HEK293 (cell line): Measurements from ENCODE around the gene SMOC1.

ENCODE experiments used
- CTCF ChIA-PET: fragments of 350-600 bp; formaldehyde crosslinking; extraction: SDS; loops from one replicate; lab custom pipeline; 2021; ENCODE audit warnings: antibody characterized with exemption; lab: Yijun Ruan, JAX
- POLR2A ChIA-PET: fragments of 300-600 bp; formaldehyde crosslinking; extraction: SDS; loops from one replicate; lab custom pipeline; 2020; ENCODE audit warnings: antibody characterized with exemption, inconsistent platforms; lab: Yijun Ruan, JAX
- H3K27ac ChIP-seq: fragments of 200-500 bp; sonication (Bioruptor generic); 2 replicates; pipeline ENCODE4 v1.5.1; 2014; ENCODE audit warnings: low read depth, low read length, control low read depth, inconsistent platforms; ENCODE audit errors: extremely low read depth
- H3K36me3 ChIP-seq, 2 experiments: fragments of 200-500 bp in 1 of 2; sonication (Bioruptor generic) in 1 of 2; 1 replicate in 1 of 2; 2 replicates in 1 of 2; pipeline ENCODE4 v1.5.1; 2014 to 2017; ENCODE audit warnings: inconsistent platforms in 2 of 2, low read length in 2 of 2; ENCODE audit not compliant: control insufficient read depth in 2 of 2, insufficient read depth in 1 of 2
- H3K4me1 ChIP-seq: fragments of 200-500 bp; sonication (Bioruptor generic); 2 replicates; pipeline ENCODE4 v1.5.1; 2014; ENCODE audit warnings: mild to moderate bottlenecking, low read length, inconsistent platforms; ENCODE audit not compliant: control insufficient read depth, insufficient read depth
- H3K4me3 ChIP-seq: 2 replicates; pipeline ENCODE4 v1.5.1; 2011; ENCODE audit warnings: low read depth, mild to moderate bottlenecking, control low read depth, low read length, moderate library complexity
- H3K9me3 ChIP-seq: fragments of 200-500 bp; sonication (Bioruptor generic); 2 replicates; pipeline ENCODE4 v1.5.1; 2014; ENCODE audit warnings: low read depth, low read length, inconsistent platforms; ENCODE audit not compliant: control insufficient read depth, insufficient read depth
- AEBP2 ChIP-seq: fragments of 450-650 bp; formaldehyde crosslinking; IDR thresholded peaks from 2 replicates; pipeline ENCODE4 v1.5.1; 2016; ENCODE audit warnings: missing biosample characterization, missing genetic modification characterization, borderline replicate concordance
- REST ChIP-seq: fragments of 450-650 bp; formaldehyde crosslinking; IDR thresholded peaks from 2 replicates; pipeline ENCODE4 v1.5.1; 2016; ENCODE audit warnings: missing biosample characterization, missing genetic modification characterization
- SP2 ChIP-seq: fragments of 450-650 bp; formaldehyde crosslinking; IDR thresholded peaks from 2 replicates; pipeline ENCODE4 v1.5.1; 2016; ENCODE audit warnings: missing biosample characterization, missing genetic modification characterization
- ZNF121 ChIP-seq: fragments of 450-650 bp; formaldehyde crosslinking; IDR thresholded peaks from 2 replicates; pipeline ENCODE4 v1.5.1; 2016; ENCODE audit warnings: missing biosample characterization, missing genetic modification characterization
- ZNF146 ChIP-seq: fragments of 450-650 bp; formaldehyde crosslinking; IDR thresholded peaks from 2 replicates; pipeline ENCODE4 v1.5.1; 2016; ENCODE audit warnings: missing biosample characterization, missing genetic modification characterization
- ZNF157 ChIP-seq: fragments of 450-650 bp; formaldehyde crosslinking; IDR thresholded peaks from 2 replicates; pipeline ENCODE4 v1.5.1; 2016; ENCODE audit warnings: missing biosample characterization, missing genetic modification characterization
- ZNF18 ChIP-seq: fragments of 450-650 bp; formaldehyde crosslinking; IDR thresholded peaks from 2 replicates; pipeline ENCODE4 v1.5.1; 2016; ENCODE audit warnings: missing biosample characterization, missing genetic modification characterization
- ZNF202 ChIP-seq: fragments of 450-650 bp; formaldehyde crosslinking; IDR thresholded peaks from 2 replicates; pipeline ENCODE4 v1.5.1; 2016; ENCODE audit warnings: missing biosample characterization, missing genetic modification characterization, borderline replicate concordance
- ZNF530 ChIP-seq: fragments of 450-650 bp; formaldehyde crosslinking; IDR thresholded peaks from 2 replicates; pipeline ENCODE4 v1.5.1; 2016; ENCODE audit warnings: low read depth, missing biosample characterization, missing genetic modification characterization
- ZNF560 ChIP-seq: fragments of 450-650 bp; formaldehyde crosslinking; IDR thresholded peaks from 2 replicates; pipeline ENCODE4 v1.5.1; 2017; ENCODE audit warnings: missing biosample characterization, missing genetic modification characterization, borderline replicate concordance
- ZNF660 ChIP-seq: fragments of 450-650 bp; IDR thresholded peaks from 2 replicates; pipeline ENCODE4 v1.5.1; 2018; ENCODE audit warnings: missing biosample characterization, mild to moderate bottlenecking, missing genetic modification characterization
- ZNF677 ChIP-seq: fragments of 450-650 bp; IDR thresholded peaks from 2 replicates; pipeline ENCODE4 v1.5.0; 2018; ENCODE audit warnings: missing biosample characterization, mild to moderate bottlenecking, missing genetic modification characterization, moderate library complexity
- ZSCAN30 ChIP-seq: fragments of 450-650 bp; IDR thresholded peaks from 2 replicates; pipeline ENCODE4 v1.5.1; 2018; ENCODE audit warnings: missing biosample characterization, mild to moderate bottlenecking, missing genetic modification characterization, moderate library complexity
- ZXDB ChIP-seq: fragments of 450-650 bp; formaldehyde crosslinking; IDR thresholded peaks from 2 replicates; pipeline ENCODE4 v1.5.1; 2016; ENCODE audit warnings: missing biosample characterization, missing genetic modification characterization
- TF ChIP-seq, protein P1 (sequence below): fragments of 450-650 bp; formaldehyde crosslinking; IDR thresholded peaks from 2 replicates; pipeline ENCODE4 v1.5.1; 2017; ENCODE audit warnings: missing biosample characterization, missing genetic modification characterization
- TF ChIP-seq, protein P2 (sequence below): fragments of 450-650 bp; formaldehyde crosslinking; IDR thresholded peaks from 2 replicates; pipeline ENCODE4 v1.5.1; 2017; ENCODE audit warnings: missing biosample characterization, missing genetic modification characterization

Gene SMOC1

GRCh38 chr14:70049605-70050004, 170.4 kb downstream of the SMOC1 start (continued):
- no peak for TF ChIP-seq REST (tag by site-specific recombination)
- TF ChIP-seq, protein P1, sequence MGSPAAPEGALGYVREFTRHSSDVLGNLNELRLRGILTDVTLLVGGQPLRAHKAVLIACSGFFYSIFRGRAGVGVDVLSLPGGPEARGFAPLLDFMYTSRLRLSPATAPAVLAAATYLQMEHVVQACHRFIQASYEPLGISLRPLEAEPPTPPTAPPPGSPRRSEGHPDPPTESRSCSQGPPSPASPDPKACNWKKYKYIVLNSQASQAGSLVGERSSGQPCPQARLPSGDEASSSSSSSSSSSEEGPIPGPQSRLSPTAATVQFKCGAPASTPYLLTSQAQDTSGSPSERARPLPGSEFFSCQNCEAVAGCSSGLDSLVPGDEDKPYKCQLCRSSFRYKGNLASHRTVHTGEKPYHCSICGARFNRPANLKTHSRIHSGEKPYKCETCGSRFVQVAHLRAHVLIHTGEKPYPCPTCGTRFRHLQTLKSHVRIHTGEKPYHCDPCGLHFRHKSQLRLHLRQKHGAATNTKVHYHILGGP (tag by site-specific recombination): no peak
- no peak for TF ChIP-seq ZNF146 (tag by site-specific recombination)
- TF ChIP-seq, all 188 proteins: peak for 0

- ChIA-PET POLR2A (no interaction called here), CTCF (interaction anchor here (0.6 to 0.8 kb wide), 2 partner anchors 23 to 53 kb away, joined by 3 to 5 read pairs; no protein-coding TSS in a partner anchor)
- no peaks in the 10 kb centered on the region for H3K36me3 ChIP-seq
- no peaks in the 10 kb centered on the region for H3K9me3 ChIP-seq
- no peaks in the 10 kb centered on the region for H3K4me1 ChIP-seq
- H3K27ac ChIP-seq: no peak overlapping the region
- TF ChIP-seq ZNF202 (tag by site-specific recombination) (no peak), ZNF157 (tag by site-specific recombination) (no peak), SP2 (tag by site-specific recombination) (no peak), ZNF677 (no peak), ZNF18 (no peak), ZNF121 (tag by site-specific recombination) (no peak), ZSCAN30 (no peak), ZXDB (no peak), ZNF530 (tag by site-specific recombination) (no peak), AEBP2 (tag by site-specific recombination) (no peak), ZNF560 (tag by site-specific recombination) (no peak), ZNF660 (tag by site-specific recombination) (no peak)
- H3K4me3 ChIP-seq: no peak overlapping the region
Measured at GRCh38 chr14:70050136-70050535, 170.9 kb downstream of the SMOC1 start.

DNA sequence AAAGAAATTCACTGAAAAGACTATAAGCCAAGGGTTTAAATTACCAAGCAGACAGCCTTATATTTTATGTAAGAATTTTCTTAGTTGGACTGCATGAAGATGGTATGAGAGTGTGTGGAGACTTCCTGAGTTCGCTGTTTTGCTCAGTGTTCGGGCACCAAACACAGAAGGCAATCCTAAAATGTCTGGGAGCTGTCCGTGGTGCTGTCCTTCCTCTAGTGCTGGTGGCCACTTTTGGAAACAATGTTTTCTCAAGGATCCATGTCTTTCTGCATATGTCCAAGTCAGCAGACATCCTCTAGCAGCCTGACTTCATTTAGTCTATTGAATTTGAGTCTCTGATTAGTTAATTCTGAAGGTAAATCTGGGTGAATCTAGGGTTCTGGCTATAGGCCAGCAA, 173.8 kb downstream of the SMOC1 start:
- Histone ChIP-seq H3K4me3 (no peak overlapping the region), H3K4me1 (no peaks in the 10 kb centered on the region), H3K27ac (no peak overlapping the region), H3K36me3 (no peaks in the 10 kb centered on the region), H3K9me3 (no peaks in the 10 kb centered on the region)
- POLR2A ChIA-PET: no interaction called here
- TF ChIP-seq, protein P2, sequence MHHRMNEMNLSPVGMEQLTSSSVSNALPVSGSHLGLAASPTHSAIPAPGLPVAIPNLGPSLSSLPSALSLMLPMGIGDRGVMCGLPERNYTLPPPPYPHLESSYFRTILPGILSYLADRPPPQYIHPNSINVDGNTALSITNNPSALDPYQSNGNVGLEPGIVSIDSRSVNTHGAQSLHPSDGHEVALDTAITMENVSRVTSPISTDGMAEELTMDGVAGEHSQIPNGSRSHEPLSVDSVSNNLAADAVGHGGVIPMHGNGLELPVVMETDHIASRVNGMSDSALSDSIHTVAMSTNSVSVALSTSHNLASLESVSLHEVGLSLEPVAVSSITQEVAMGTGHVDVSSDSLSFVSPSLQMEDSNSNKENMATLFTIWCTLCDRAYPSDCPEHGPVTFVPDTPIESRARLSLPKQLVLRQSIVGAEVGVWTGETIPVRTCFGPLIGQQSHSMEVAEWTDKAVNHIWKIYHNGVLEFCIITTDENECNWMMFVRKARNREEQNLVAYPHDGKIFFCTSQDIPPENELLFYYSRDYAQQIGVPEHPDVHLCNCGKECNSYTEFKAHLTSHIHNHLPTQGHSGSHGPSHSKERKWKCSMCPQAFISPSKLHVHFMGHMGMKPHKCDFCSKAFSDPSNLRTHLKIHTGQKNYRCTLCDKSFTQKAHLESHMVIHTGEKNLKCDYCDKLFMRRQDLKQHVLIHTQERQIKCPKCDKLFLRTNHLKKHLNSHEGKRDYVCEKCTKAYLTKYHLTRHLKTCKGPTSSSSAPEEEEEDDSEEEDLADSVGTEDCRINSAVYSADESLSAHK: no peak
- TF ChIP-seq REST (tag by site-specific recombination): peak; percentile 94
- CTCF ChIA-PET: interaction anchor here (0.6 to 2.9 kb wide), 2 partner anchors 21 to 466 kb away, joined by 3 to 12 read pairs; no protein-coding TSS in a partner anchor
